Adrenal gland (tissue), 12 donors: Measurements from ENCODE around the gene THSD4. TPM values are rescaled to one million over a fixed set of nuclear protein-coding genes. Genes with fewer than 3 reads are reported as not detected.
"Not testable (repeated sequence)": the region's sequence is repeated elsewhere in the genome, so short reads cannot be mapped to it uniquely, and the experiment has no call there.

Source experiments
- DNase-seq, 7 donors: peaks; one replicate each; pipeline ENCODE4 v3.0.0-alpha.2; 2019 to 2020
- H3K27ac ChIP-seq, 5 donors: fragments of 200-600 bp; sonication (generic) in 4 of 5; 1 replicate in 3 of 5; 2 replicates in 2 of 5; pipeline versions ENCODE4 v1.5.1 to v1.8.0; 2016 to 2020; ENCODE audit warnings: mild to moderate bottlenecking in 1 of 5
- H3K27me3 ChIP-seq: fragments of 200-600 bp; 2 replicates; pipeline ENCODE4 v1.8.0; 2021
- H3K36me3 ChIP-seq, 2 donors: fragments of 200-600 bp; replicated peaks in 1 of 2; 1 replicate in 1 of 2; 2 replicates in 1 of 2; pipeline versions ENCODE4 v1.5.1 to v1.8.0; 2018 to 2022
- H3K4me1 ChIP-seq, 2 donors: fragments of 200-600 bp; replicated peaks in 1 of 2; 1 replicate in 1 of 2; 2 replicates in 1 of 2; pipeline versions ENCODE4 v1.5.1 to v1.8.0; 2018 to 2021
- H3K4me3 ChIP-seq, 4 donors: fragments of 200-600 bp; sonication (generic) in 3 of 4; one replicate each; pipeline ENCODE4 v1.5.1; 2016 to 2018
- H3K9me3 ChIP-seq, 3 donors: fragments of 200-600 bp; sonication (generic) in 1 of 3; replicated peaks in 1 of 3; 1 replicate in 2 of 3; 2 replicates in 1 of 3; pipeline versions ENCODE4 v1.5.1 to v1.8.0; 2016 to 2021
- CTCF ChIP-seq, 6 experiments: fragments of 450-650 bp in 4 of 6; fragments of 200-600 bp in 2 of 6; sonication (generic) in 1 of 6; IDR thresholded peaks; 1 replicate in 5 of 6; 2 replicates in 1 of 6; pipeline versions ENCODE4 v1.5.1 to v1.8.0; 2016 to 2021; ENCODE audit warnings: antibody characterized with exemption in 6 of 6, mild to moderate bottlenecking in 2 of 6, moderate library complexity in 1 of 6
- POLR2A ChIP-seq, 2 donors: fragments of 450-650 bp; IDR thresholded peaks; one replicate each; pipeline ENCODE4 v1.6.1; 2017; ENCODE audit warnings: antibody characterized with exemption in 2 of 2, mild to moderate bottlenecking in 2 of 2, moderate library complexity in 1 of 2
- WGBS, 4 donors: extraction: QIAGEN DNeasy Blood & Tissue Kit in 2 of 4; methylation state at CpG; one replicate each; pipeline versions ENCODE4 v1.1.5 to v1.1.7; 2013 to 2017; 5-methylcytosine and 5-hydroxymethylcytosine counted together
- intact Hi-C, 2 donors: fragments of 100-400 bp; cut with DNase I; formaldehyde crosslinking; loops; one replicate each; pipeline versions ENCODE4 v1.14.1 to v1.15.0; 2022 to 2023
- polyA plus RNA-seq, 3 donors: library from polyadenylated mRNA; stranded (reverse); fragments of 200-250 nt in 2 of 3; fragments of 350-450 nt in 1 of 3; fragmentation: Illumina TruSeq in 1 of 3; extraction: RNeasy Lipid Tissue Mini Kit (QIAGEN cat#74804) in 1 of 3; gene quantifications; one replicate each; pipeline ENCODE4 v1.2.3, GENCODE V29; 2013 to 2014
- total RNA-seq, 9 donors: library from RNA; depleted of rRNA in 4 of 9; stranded (reverse); fragments of >200 nt in 4 of 9; fragments of 120-200 nt in 1 of 9; fragmentation: NEBNext Ultra II Directional in 1 of 9; extraction: Animal tissue kit (Norgen Biotek cat#: 25700) in 1 of 9; gene quantifications; one replicate each; pipeline versions ENCODE4 v1.1.0 to v1.2.4, GENCODE V29; 2013 to 2023
- donor health status: healthy with polysubstance abuse.
- donor health status: Bipolar disorder and iron deficiency.
- donor health status: DM: yes; HTN: yes; CAD: no.
- donor health status: DM: no; HTN: no; CAD: no.
- donor health status: DM: no; HTN: no; CAD: no.
- donor health status: DM: yes; HTN: yes; CAD: no.

Gene THSD4
- total and polyA plus RNA-seq, 12 donors: 5.3 to 53.2 (median 23.2) TPM

- no peak for DNase-seq
- Histone ChIP-seq H3K4me1 (peaks cover 0 to 4% of the 10 kb centered on the region in 2 donors), H3K4me3 (no peak overlapping the region), H3K27me3 (no peaks in the 10 kb centered on the region), H3K27ac (no peak overlapping the region), H3K36me3 (no peaks in the 10 kb centered on the region), H3K9me3 (no peaks in the 10 kb centered on the region)
- intact Hi-C loops: no loop called here
- TF ChIP-seq CTCF (IDR thresholded peaks at IDR 0.05) (no peak), POLR2A (IDR thresholded peaks at IDR 0.05) (no peak)
- WGBS, 4 donors: 78 to 88% (median 87%) methylated on average over 2 of the region's 2 CpGs
Observed at GRCh38 chr15:71261418-71261817, 146.1 kb downstream of the THSD4 start.

- DNase-seq: no peak
- 58 to 71% (median 61%) methylated on average over 6 of the region's 6 CpGs for WGBS, 4 donors
- H3K4me3 ChIP-seq: no peak overlapping the region
- peaks cover 0 to 4% of the 10 kb centered on the region in 2 donors for H3K4me1 ChIP-seq
- intact Hi-C loops: no loop called here
- no peaks in the 10 kb centered on the region for H3K9me3 ChIP-seq
- H3K27ac ChIP-seq: no peak overlapping the region
- no peaks in the 10 kb centered on the region for H3K36me3 ChIP-seq
- TF ChIP-seq POLR2A (IDR thresholded peaks at IDR 0.05): no peak
- no peak for TF ChIP-seq CTCF (IDR thresholded peaks at IDR 0.05)
- no peaks in the 10 kb centered on the region for H3K27me3 ChIP-seq
Observed at GRCh38 chr15:71261909-71262308, 146.6 kb downstream of the THSD4 start.

- intact Hi-C loops: no loop called here
- H3K4me1 ChIP-seq: peaks cover 0 to 4% of the 10 kb centered on the region in 2 donors
- H3K27me3 ChIP-seq: no peaks in the 10 kb centered on the region
- no peak for DNase-seq
- no peaks in the 10 kb centered on the region for H3K36me3 ChIP-seq
- H3K4me3 ChIP-seq: no peak overlapping the region
- H3K27ac ChIP-seq: no peak overlapping the region
- WGBS, 4 donors: 57 to 70% (median 64%) methylated on average over 3 of the region's 3 CpGs
- H3K9me3 ChIP-seq: no peaks in the 10 kb centered on the region
- no peak for TF ChIP-seq POLR2A (IDR thresholded peaks at IDR 0.05)
- no peak for TF ChIP-seq CTCF (IDR thresholded peaks at IDR 0.05)
Observed at GRCh38 chr15:71262599-71262998, 147.3 kb downstream of the THSD4 start.

GRCh38 chr15:71265606-71266005 lies 150.3 kb downstream of the THSD4 start:
- 64 to 100% (median 90%) methylated on average over 1 to 11 of the region's 11 CpGs for WGBS, 4 donors
- H3K4me1 ChIP-seq: not testable (repeated sequence)

GRCh38 chr15:71271327-71271726 lies 156.1 kb downstream of the THSD4 start:
- Histone ChIP-seq H3K4me3 (no peak overlapping the region), H3K4me1 (no peaks in the 10 kb centered on the region), H3K9me3 (no peaks in the 10 kb centered on the region), H3K27me3 (no peaks in the 10 kb centered on the region), H3K36me3 (no peaks in the 10 kb centered on the region), H3K27ac (no peak overlapping the region)
- no peak for DNase-seq
- TF ChIP-seq POLR2A (IDR thresholded peaks at IDR 0.05): no peak
- no peak for TF ChIP-seq CTCF (IDR thresholded peaks at IDR 0.05)
- intact Hi-C loops: no loop called here

More at GRCh38 chr15:71265606-71266005, 150.3 kb downstream of the THSD4 start:
- intact Hi-C loops, DNase-seq, H3K9me3 ChIP-seq, H3K36me3 ChIP-seq, H3K27me3 ChIP-seq, H3K4me3 ChIP-seq, H3K27ac ChIP-seq: not testable (repeated sequence)
